GM19463 (cell line): Measurements from ENCODE around the gene PNMA8A.
"Not testable (repeated sequence)": the region's sequence is repeated elsewhere in the genome, so short reads cannot be mapped to it uniquely, and the experiment has no call there.

Source experiments
- ATAC-seq: cut with Tn5 transposase; IDR thresholded peaks from one replicate; pipeline ENCODE4 v1.9.1; 2021; ENCODE audit warnings: mild to moderate bottlenecking, moderate library complexity; ENCODE audit not compliant: unreplicated experiment

Gene PNMA8A

GRCh38 chr19:46470376-46470775 lies 987 bp downstream of the PNMA8A start:
- no peak for ATAC-seq

DNA sequence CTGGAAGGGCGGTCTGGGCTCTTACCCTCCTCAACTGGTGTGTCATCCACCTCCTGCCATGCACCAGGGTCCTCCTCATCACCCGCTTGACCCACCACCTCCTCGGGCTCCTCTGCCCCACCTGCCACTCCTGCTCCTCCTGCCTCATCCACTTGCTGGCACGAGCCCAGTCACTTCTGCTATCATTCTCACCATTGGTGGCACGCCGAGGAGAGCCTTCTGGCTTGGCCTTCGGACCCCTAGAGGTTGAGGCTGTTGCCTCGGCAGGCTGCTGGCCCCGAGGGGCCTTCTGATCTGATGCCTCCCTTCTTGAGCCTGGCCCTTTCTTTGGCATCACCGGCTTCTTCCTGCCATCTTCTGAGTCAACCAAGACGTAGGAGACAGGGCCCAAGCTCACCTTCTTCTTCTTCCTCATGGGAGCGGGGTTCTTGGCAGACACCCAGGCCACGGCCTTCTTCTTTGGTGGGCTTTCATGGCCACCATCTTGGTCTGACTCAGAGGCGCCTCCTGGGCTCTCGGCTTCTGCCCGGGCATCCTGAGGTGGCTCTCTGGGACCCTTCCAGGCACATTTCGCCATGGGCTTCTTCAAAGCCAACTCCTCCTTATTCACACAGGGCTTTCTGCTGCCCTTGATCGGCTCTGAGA lies 1.7 kb downstream of the PNMA8A start:
- no peak for ATAC-seq

DNA sequence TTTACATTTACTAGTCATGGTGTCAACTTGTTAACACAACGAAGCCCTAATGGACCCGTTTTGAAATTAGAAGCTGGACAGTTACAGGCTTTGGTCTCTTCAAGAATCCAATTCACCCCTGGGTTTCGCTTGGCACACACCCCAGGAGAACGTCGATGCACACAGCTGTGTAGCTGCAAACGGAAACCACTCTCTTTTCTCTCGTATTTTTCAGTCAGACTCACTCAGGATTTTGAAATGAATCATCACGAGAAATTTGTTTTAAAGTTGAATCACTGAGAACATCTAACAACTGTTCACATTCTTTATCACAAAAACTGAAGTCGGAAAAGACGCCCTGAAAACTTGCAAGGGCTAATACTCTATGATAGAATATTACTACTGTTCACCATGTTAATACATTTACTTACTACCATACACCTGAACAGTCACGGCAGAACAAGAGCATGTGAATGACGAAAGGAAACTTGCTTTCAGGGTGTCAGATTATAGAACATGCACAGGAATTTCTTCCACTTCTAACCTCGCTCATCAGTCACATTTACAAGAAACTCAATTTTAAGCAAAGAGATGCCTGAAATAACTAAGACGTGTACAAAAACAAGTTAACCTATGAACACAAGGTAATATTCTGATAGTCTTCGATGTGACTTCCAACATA lies 4.7 kb downstream of the PNMA8A start:
- ATAC-seq, result no peak

GRCh38 chr19:46463516-46463915 lies 7.8 kb downstream of the PNMA8A start:
- ATAC-seq, result no peak

- no peak for ATAC-seq
Observed at GRCh38 chr19:46461537-46461936, 9.8 kb downstream of the PNMA8A start.

DNA sequence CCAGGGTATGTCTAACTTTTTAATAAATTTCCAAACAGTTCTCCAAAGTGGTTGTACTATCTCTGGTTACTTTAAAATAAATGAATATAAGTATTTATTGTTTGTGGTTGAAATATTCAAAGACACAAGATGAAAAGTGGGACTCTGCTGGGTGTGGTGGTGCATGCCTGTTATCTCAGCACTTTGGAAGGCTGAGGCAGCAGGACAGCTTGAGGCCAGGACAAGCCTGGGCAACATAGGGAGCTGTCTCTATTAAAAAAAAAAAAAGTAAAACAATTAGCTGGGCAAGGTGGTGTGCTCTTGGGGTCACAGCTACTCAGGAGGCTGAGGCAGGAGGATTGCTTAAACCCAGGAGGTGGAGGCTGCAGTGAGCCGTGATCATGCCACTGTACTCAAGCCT lies 10.4 kb downstream of the PNMA8A start:
- ATAC-seq, result no peak

DNA sequence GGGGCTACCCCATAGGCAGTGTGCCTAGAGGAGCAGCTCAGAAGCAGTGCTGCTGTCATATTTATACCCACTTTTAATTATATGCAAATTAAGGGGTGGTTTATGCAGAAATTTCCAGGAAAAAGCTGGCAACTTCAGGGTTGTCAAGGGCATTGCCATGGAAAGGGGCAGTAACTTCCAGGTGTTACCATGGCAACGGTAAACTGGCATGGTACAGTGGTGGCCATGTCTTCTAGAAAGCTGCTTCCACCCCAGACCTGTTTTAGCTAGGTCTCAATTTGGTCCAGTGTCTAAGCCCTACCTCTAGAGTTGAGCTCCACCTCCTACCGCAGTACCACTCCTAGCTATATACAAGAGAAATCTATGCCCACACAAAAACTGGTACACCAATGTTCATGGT lies 11.3 kb downstream of the PNMA8A start:
- no peak for ATAC-seq

- ATAC-seq, result no peak
Observed at GRCh38 chr19:46456930-46457329, 14.4 kb downstream of the PNMA8A start.

- ATAC-seq, result no peak
Observed at GRCh38 chr19:46454244-46454643, 17.1 kb downstream of the PNMA8A start.

DNA sequence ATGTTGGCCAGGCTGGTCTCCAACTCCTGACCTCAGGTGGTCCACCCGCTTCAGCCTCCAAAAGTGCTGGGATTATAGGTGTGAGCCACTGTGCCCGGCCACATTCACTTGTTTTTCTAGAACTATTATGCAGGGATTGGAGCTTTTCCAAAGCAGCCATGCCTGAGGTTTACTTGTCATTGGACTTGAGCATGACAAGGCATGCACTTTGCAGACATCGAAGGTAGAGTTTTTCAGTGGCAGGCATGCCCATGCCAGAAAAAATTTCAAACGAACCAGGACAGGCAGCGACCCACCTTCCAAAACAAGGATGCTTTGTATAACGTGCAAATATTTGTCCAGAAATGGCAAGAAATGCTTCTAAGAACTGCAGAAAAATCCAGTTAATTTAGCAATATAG lies 17.7 kb downstream of the PNMA8A start:
- no peak for ATAC-seq

GRCh38 chr19:46452186-46452585 lies 19.2 kb downstream of the PNMA8A start:
- ATAC-seq, result no peak

- no peak for ATAC-seq
Observed at GRCh38 chr19:46451352-46451751, 20.0 kb downstream of the PNMA8A start.

DNA sequence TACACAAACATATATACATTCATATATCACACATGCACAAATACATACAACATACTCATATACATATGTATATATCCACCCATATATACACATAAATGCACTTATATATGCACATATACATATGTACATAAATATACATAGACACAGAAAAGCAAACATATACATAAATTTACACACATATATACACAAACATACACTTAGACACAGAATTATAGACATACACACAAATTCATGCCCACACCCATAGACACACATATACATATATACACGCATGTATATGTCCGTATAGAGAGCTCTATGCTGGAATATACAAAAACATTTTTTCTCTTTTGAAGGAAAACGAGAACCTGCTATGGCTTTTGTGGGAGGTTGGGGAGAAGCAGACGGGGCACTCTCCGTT lies 20.6 kb downstream of the PNMA8A start:
- no peak for ATAC-seq

GRCh38 chr19:46449228-46449627 lies 22.1 kb downstream of the PNMA8A start:
- no peak for ATAC-seq

DNA sequence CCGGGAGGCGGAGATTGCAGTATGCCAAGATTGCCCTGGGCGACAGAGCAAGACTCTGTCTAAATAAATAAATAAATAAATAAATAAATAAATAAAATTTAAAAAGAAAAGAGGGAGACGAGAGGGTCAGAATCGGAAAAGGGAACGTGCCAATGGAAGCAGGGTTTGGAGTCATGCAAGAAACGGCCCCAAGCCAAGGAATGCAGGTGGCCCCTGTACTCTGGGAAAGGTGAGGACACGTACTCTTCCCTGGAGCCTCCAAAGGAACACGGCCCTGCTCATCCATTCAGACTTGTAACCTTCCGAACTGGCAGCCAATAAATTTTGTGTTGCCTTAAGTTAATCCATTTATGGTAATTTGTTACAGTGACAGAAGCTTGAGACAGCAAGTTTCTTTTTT lies 22.8 kb downstream of the PNMA8A start:
- no peak for ATAC-seq

- no peak for ATAC-seq
Observed at GRCh38 chr19:46447824-46448223, 23.5 kb downstream of the PNMA8A start.

- ATAC-seq, result no peak
Observed at GRCh38 chr19:46447006-46447405, 24.4 kb downstream of the PNMA8A start.

DNA sequence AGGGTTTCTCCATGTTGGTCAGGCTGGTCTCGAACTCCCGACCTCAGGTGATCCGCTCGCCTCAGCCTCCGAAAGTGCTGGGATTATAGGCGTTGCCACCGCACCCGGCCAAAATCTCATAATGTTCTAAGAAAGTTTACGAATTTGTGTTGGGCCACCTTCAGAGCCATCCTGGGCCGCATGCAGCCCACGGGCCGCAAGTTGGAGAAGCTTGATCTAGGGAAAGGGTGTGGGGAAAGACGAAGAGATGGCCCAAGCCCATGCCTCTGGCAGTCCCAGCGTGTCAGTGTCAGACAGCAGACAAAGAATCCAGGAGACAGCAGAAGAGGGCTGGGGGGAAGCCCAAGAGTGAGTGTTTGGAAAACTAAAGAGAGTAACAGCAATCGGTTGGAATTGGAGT lies 25.3 kb downstream of the PNMA8A start:
- ATAC-seq, result no peak

- no peak for ATAC-seq
Observed at GRCh38 chr19:46442808-46443450, 28.4 kb downstream of the PNMA8A start.

DNA sequence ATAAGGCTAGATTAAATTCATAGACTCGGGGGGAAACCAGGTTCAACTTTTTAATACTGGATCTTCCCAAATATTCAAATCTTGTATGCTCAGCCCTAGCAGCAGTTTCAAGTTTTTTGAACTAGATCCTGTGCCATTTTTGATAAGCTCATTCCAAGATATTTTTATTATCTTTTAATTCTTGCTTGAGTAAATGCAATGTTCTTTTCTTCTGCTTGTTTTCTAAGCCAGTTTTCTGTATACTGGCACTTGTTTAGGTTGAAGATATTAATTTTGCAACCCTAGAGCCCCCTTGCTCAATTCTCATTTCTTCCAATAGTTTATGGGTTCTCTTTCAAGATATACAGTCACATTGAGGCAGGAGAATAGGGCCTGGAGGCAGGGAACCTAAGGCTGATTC lies 29.5 kb downstream of the PNMA8A start:
- no peak for ATAC-seq

GRCh38 chr19:46435689-46436088 lies 35.7 kb downstream of the PNMA8A start:
- not testable (repeated sequence) for ATAC-seq

GRCh38 chr19:46435009-46435408 lies 36.4 kb downstream of the PNMA8A start:
- no peak for ATAC-seq
